ENCODE results near the gene ST7L.

DNA sequence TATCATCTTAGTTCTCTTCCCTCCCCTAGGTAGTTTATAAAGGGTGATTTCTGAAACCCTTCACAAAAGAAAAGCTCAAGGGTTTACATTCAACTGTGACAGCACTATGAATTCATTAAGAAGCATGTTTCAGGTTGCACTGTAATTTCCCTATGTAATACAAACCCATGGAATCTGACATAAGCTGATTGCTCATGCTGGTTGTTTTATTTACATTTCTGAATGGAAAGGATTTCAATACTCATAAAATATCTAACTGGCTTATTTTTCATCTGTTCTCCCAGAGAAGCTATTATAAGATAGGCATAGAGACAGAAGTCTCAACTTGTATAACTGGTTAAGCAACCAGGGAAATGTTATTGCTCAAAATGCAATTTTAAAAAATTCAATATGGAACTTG, 89.6 kb downstream of the ST7L start:
- TF ChIP-seq YY1 (IDR thresholded peaks at IDR 0.05; ENCODE audit: insufficient read depth, insufficient read length) = no peak
- TF ChIP-seq ZNF274 (IDR thresholded peaks at IDR 0.05; ENCODE audit: low read depth, low read length) = no peak
- TF ChIP-seq SUZ12 (IDR thresholded peaks at IDR 0.05; ENCODE audit: extremely low read depth, insufficient read depth, insufficient read length) = no peak

All from NT2/D1 (cell line).